Activated naive CD4-positive, alpha-beta T cell treated with anti-CD3 and anti-CD28 coated beads, Interleukin-2, amount 10 ng/mL, durations not matched to agents 7 days and 5 days (primary cell): Measurements from ENCODE around the gene TMEM38B.

Source experiments
- CTCF ChIA-PET: fragments of 350-600 bp; sonication (Branson Sonifier 250); formaldehyde crosslinking; loops from one replicate; lab custom pipeline; 2021; ENCODE audit warnings: antibody characterized with exemption; lab: Charles Lee
- DNase-seq: peaks from one replicate; pipeline ENCODE4 v3.0.0-alpha.2; 2020
- H3K27ac Mint-ChIP-seq: one replicate; pipeline ENCODE4 v1.8.0; 2021; ENCODE audit warnings: mild to moderate bottlenecking, moderate library complexity, mixed read lengths
- H3K27me3 Mint-ChIP-seq: one replicate; pipeline ENCODE4 v1.8.0; 2021; ENCODE audit warnings: mild to moderate bottlenecking, mixed read lengths
- H3K36me3 Mint-ChIP-seq: one replicate; pipeline ENCODE4 v1.8.0; 2021; ENCODE audit warnings: mixed read lengths
- H3K4me1 Mint-ChIP-seq: one replicate; pipeline ENCODE4 v1.8.0; 2021; ENCODE audit warnings: mixed read lengths
- H3K4me3 Mint-ChIP-seq: one replicate; pipeline ENCODE4 v1.8.0; 2021; ENCODE audit warnings: mild to moderate bottlenecking, moderate library complexity, mixed read lengths
- H3K9me3 Mint-ChIP-seq: one replicate; pipeline ENCODE4 v1.8.0; 2021; ENCODE audit warnings: mixed read lengths

Gene TMEM38B

GRCh38 chr9:105694190-105694847 is at the start of gene TMEM38B:
Gene TMEM38B (plus strand): TSS chr9:105694541. CDS start chr9:105694661, 120 bp downstream.
- H3K9me3 Mint-ChIP-seq, result no peaks in the 10 kb centered on the region
- H3K4me3 Mint-ChIP-seq, result peak within 1 kb of the TSS; percentile 84
- DNase-seq, result peak; percentile 85
- H3K27ac Mint-ChIP-seq, result peak within 1 kb of the TSS; percentile 45
- CTCF ChIA-PET, result interaction anchor here (0.7 to 1.6 kb wide), 4 partner anchors 24 to 247 kb away, joined by 3 to 4 read pairs (median 3); no protein-coding TSS in a partner anchor
- peaks cover 16% of the 10 kb centered on the region for H3K4me1 Mint-ChIP-seq
- H3K27me3 Mint-ChIP-seq, result peaks cover 25% of the 10 kb centered on the region
- H3K36me3 Mint-ChIP-seq, result no peaks in the 10 kb centered on the region

- no peaks in the 10 kb centered on the region for H3K36me3 Mint-ChIP-seq
- CTCF ChIA-PET, result interaction anchor here (1.1 kb wide), 1 partner anchor 10 kb away, joined by 3 read pairs; no protein-coding TSS in a partner anchor
Measured at GRCh38 chr9:105646879-105647594, 47.3 kb upstream of the TMEM38B start.

GRCh38 chr9:105647595-105648349 is 46.6 kb upstream of the TMEM38B start:
- no peak overlapping the region for H3K4me3 Mint-ChIP-seq
- DNase-seq, result no peak
- H3K27me3 Mint-ChIP-seq, result no peaks in the 10 kb centered on the region
- no peaks in the 10 kb centered on the region for H3K9me3 Mint-ChIP-seq
- H3K36me3 Mint-ChIP-seq, result no peaks in the 10 kb centered on the region
- CTCF ChIA-PET, result interaction anchor here (1.1 kb wide), 2 partner anchors 11 to 71 kb away, joined by 3 read pairs; no protein-coding TSS in a partner anchor
- H3K4me1 Mint-ChIP-seq, result no peaks in the 10 kb centered on the region
- H3K27ac Mint-ChIP-seq, result no peak overlapping the region

More at GRCh38 chr9:105646879-105647594, 47.3 kb upstream of the TMEM38B start:
- Mint-ChIP-seq H3K27me3 (no peaks in the 10 kb centered on the region), H3K4me1 (no peaks in the 10 kb centered on the region), H3K9me3 (no peaks in the 10 kb centered on the region), H3K4me3 (no peak overlapping the region), H3K27ac (no peak overlapping the region)
- no peak for DNase-seq

GRCh38 chr9:105651806-105652205 is 42.5 kb upstream of the TMEM38B start:
- Mint-ChIP-seq H3K4me3 (no peak overlapping the region), H3K36me3 (no peaks in the 10 kb centered on the region), H3K9me3 (no peaks in the 10 kb centered on the region), H3K27me3 (peaks cover 20% of the 10 kb centered on the region), H3K4me1 (peaks cover 5% of the 10 kb centered on the region), H3K27ac (no peak overlapping the region)
- CTCF ChIA-PET, result interaction anchor here (1.2 kb wide), 1 partner anchor 13 kb away, joined by 3 read pairs; no protein-coding TSS in a partner anchor
- DNase-seq, result no peak

- Mint-ChIP-seq H3K36me3 (no peaks in the 10 kb centered on the region), H3K4me3 (peak overlapping the region; percentile 61), H3K9me3 (no peaks in the 10 kb centered on the region), H3K27me3 (peaks cover 37% of the 10 kb centered on the region), H3K27ac (no peak overlapping the region), H3K4me1 (peaks cover 8% of the 10 kb centered on the region)
- DNase-seq, result no peak
- CTCF ChIA-PET, result interaction anchor here (1.2 kb wide), 1 partner anchor 62 kb away, joined by 3 read pairs; no protein-coding TSS in a partner anchor
Measured at GRCh38 chr9:105656131-105656921, 38.0 kb upstream of the TMEM38B start.

- CTCF ChIA-PET, result no interaction called here
- Mint-ChIP-seq H3K4me1 (peaks cover 8% of the 10 kb centered on the region), H3K27ac (no peak overlapping the region), H3K9me3 (no peaks in the 10 kb centered on the region), H3K4me3 (no peak overlapping the region), H3K36me3 (no peaks in the 10 kb centered on the region), H3K27me3 (peaks cover 37% of the 10 kb centered on the region)
- no peak for DNase-seq
Measured at GRCh38 chr9:105658351-105658750, 36.0 kb upstream of the TMEM38B start.

GRCh38 chr9:105661011-105661410 is 33.3 kb upstream of the TMEM38B start:
- Mint-ChIP-seq H3K27me3 (peaks cover 25% of the 10 kb centered on the region), H3K36me3 (no peaks in the 10 kb centered on the region), H3K4me3 (no peak overlapping the region), H3K27ac (no peak overlapping the region), H3K4me1 (peaks cover 8% of the 10 kb centered on the region), H3K9me3 (no peaks in the 10 kb centered on the region)
- no peak for DNase-seq
- CTCF ChIA-PET, result no interaction called here

GRCh38 chr9:105662184-105663104 is 31.9 kb upstream of the TMEM38B start, which contains the start of gene TAL2:
Gene TAL2 (plus strand): TSS chr9:105662457. CDS start chr9:105662497, 40 bp downstream.
- Mint-ChIP-seq H3K27me3 (peaks cover 11% of the 10 kb centered on the region), H3K4me1 (no peaks in the 10 kb centered on the region), H3K9me3 (no peaks in the 10 kb centered on the region), H3K36me3 (no peaks in the 10 kb centered on the region), H3K27ac (no peak within 1 kb of the TSS), H3K4me3 (no peak within 1 kb of the TSS)
- DNase-seq, result no peak
- CTCF ChIA-PET, result no interaction called here

- Mint-ChIP-seq H3K27ac (no peak overlapping the region), H3K4me1 (no peaks in the 10 kb centered on the region), H3K27me3 (peaks cover 4% of the 10 kb centered on the region), H3K9me3 (no peaks in the 10 kb centered on the region), H3K4me3 (no peak overlapping the region), H3K36me3 (no peaks in the 10 kb centered on the region)
- DNase-seq, result no peak
- CTCF ChIA-PET, result no interaction called here
Measured at GRCh38 chr9:105663914-105664313, 30.4 kb upstream of the TMEM38B start.

GRCh38 chr9:105667867-105668266 is 26.5 kb upstream of the TMEM38B start:
- CTCF ChIA-PET, result no interaction called here
- no peak overlapping the region for H3K4me3 Mint-ChIP-seq
- no peaks in the 10 kb centered on the region for H3K36me3 Mint-ChIP-seq
- no peaks in the 10 kb centered on the region for H3K4me1 Mint-ChIP-seq
- H3K9me3 Mint-ChIP-seq, result no peaks in the 10 kb centered on the region
- no peaks in the 10 kb centered on the region for H3K27me3 Mint-ChIP-seq
- H3K27ac Mint-ChIP-seq, result no peak overlapping the region
- DNase-seq, result no peak

- no peaks in the 10 kb centered on the region for H3K27me3 Mint-ChIP-seq
- no peaks in the 10 kb centered on the region for H3K36me3 Mint-ChIP-seq
- H3K27ac Mint-ChIP-seq, result no peak overlapping the region
- CTCF ChIA-PET, result no interaction called here
- no peak overlapping the region for H3K4me3 Mint-ChIP-seq
- no peaks in the 10 kb centered on the region for H3K4me1 Mint-ChIP-seq
- no peaks in the 10 kb centered on the region for H3K9me3 Mint-ChIP-seq
- no peak for DNase-seq
Measured at GRCh38 chr9:105670315-105670714, 24.0 kb upstream of the TMEM38B start.

- Mint-ChIP-seq H3K36me3 (no peaks in the 10 kb centered on the region), H3K27me3 (no peaks in the 10 kb centered on the region), H3K4me1 (no peaks in the 10 kb centered on the region), H3K27ac (no peak overlapping the region), H3K4me3 (no peak overlapping the region), H3K9me3 (no peaks in the 10 kb centered on the region)
- no peak for DNase-seq
- CTCF ChIA-PET, result no interaction called here
Measured at GRCh38 chr9:105670775-105671174, 23.6 kb upstream of the TMEM38B start.
